IMR-90 (cell line): ENCODE data around the gene CROT. TPM values are rescaled to one million over a fixed set of nuclear protein-coding genes. Genes with fewer than 3 reads are reported as not detected.

ENCODE experiments used
- ATAC-seq: fragments of 200-7000 bp; cut with Tn5 transposase; 2 replicates; pipeline ENCODE4 v1.9.1; 2020; ENCODE audit warnings: low read depth, mild to moderate bottlenecking, moderate library complexity
- BruUV-seq: library from RNA; stranded (reverse); fragments of 400-500 nt; replicated peaks from 2 replicates; lab custom pipeline; 2021; lab: Mats Ljungman, UMichigan
- CTCF ChIA-PET: fragments of 300-600 bp; formaldehyde crosslinking; extraction: SDS; loops from one replicate; lab custom pipeline; 2021; ENCODE audit warnings: antibody characterized with exemption; lab: Yijun Ruan, JAX
- POLR2A ChIA-PET: fragments of 300-600 bp; sonication (Branson Sonifier 250); formaldehyde crosslinking; loops from one replicate; lab custom pipeline; 2022; ENCODE audit warnings: antibody characterized with exemption; ENCODE audit not compliant: unreplicated experiment; lab: Charles Lee
- DNase-seq: peaks from one replicate; pipeline ENCODE4 v3.0.0; 2013
- H2AFZ ChIP-seq: replicated peaks from 2 replicates; pipeline ENCODE3; 2013; ENCODE audit warnings: low read length, mild to moderate bottlenecking; ENCODE audit not compliant: poor library complexity
- H2AK5ac ChIP-seq: 2 replicates; pipeline ENCODE4 v1.6.1; 2013; ENCODE audit warnings: low read depth, low read length, inconsistent platforms
- H2AK9ac ChIP-seq: replicated peaks from 2 replicates; pipeline ENCODE3; 2013; ENCODE audit warnings: mild to moderate bottlenecking, low read depth, low read length, moderate library complexity; ENCODE audit not compliant: poor library complexity
- H2BK120ac ChIP-seq: 2 replicates; pipeline ENCODE4 v1.6.1; 2013; ENCODE audit warnings: low read depth, low read length, inconsistent platforms
- H2BK15ac ChIP-seq: 3 replicates; pipeline ENCODE4 v1.6.1; 2013; ENCODE audit warnings: low read depth, low read length, inconsistent platforms
- H2BK20ac ChIP-seq: 2 replicates; pipeline ENCODE4 v1.6.1; 2013; ENCODE audit warnings: low read depth, mild to moderate bottlenecking, inconsistent platforms, low read length, moderate library complexity
- H2BK5ac ChIP-seq: 2 replicates; pipeline ENCODE4 v1.6.1; 2013; ENCODE audit warnings: mild to moderate bottlenecking, low read depth, low read length, inconsistent platforms; ENCODE audit not compliant: poor library complexity, severe bottlenecking
- H3K14ac ChIP-seq: replicated peaks from 2 replicates; pipeline ENCODE4 v1.6.1; 2013; ENCODE audit warnings: low read depth, low read length, inconsistent platforms
- H3K18ac ChIP-seq: 2 replicates; pipeline ENCODE4 v1.6.1; 2013; ENCODE audit warnings: low read depth, low read length, control low read depth
- H3K23ac ChIP-seq: 2 replicates; pipeline ENCODE4 v1.6.1; 2013; ENCODE audit warnings: low read depth, low read length, inconsistent platforms
- H3K27ac ChIP-seq: 2 replicates; pipeline ENCODE4 v1.5.1; 2013; ENCODE audit warnings: mild to moderate bottlenecking, control low read depth, low read length; ENCODE audit not compliant: insufficient read depth
- H3K27me3 ChIP-seq: 2 replicates; pipeline ENCODE4 v1.6.1; 2013; ENCODE audit warnings: low read length; ENCODE audit not compliant: control insufficient read depth, insufficient read depth
- H3K36me3 ChIP-seq: 2 replicates; pipeline ENCODE4 v1.6.1; 2013; ENCODE audit warnings: low read length, mixed read lengths; ENCODE audit not compliant: control insufficient read depth, insufficient read depth
- H3K4ac ChIP-seq: 2 replicates; pipeline ENCODE4 v1.6.1; 2013; ENCODE audit warnings: low read depth, low read length, inconsistent platforms
- H3K4me1 ChIP-seq: 2 replicates; pipeline ENCODE4 v1.6.1; 2013; ENCODE audit warnings: low read length, mixed read lengths; ENCODE audit not compliant: control insufficient read depth, insufficient read depth
- H3K4me2 ChIP-seq: 2 replicates; pipeline ENCODE4 v1.6.1; 2013; ENCODE audit warnings: low read depth, mild to moderate bottlenecking, control low read depth, low read length, moderate library complexity
- H3K4me3 ChIP-seq: 2 replicates; pipeline ENCODE4 v1.5.1; 2013; ENCODE audit warnings: low read depth, mild to moderate bottlenecking, control low read depth, low read length, moderate library complexity; ENCODE audit not compliant: insufficient read depth
- H3K56ac ChIP-seq: 2 replicates; pipeline ENCODE4 v1.6.1; 2013; ENCODE audit warnings: low read length, inconsistent platforms; ENCODE audit not compliant: insufficient read depth; ENCODE audit errors: extremely low read depth
- H3K79me1 ChIP-seq, 2 experiments: 2 replicates each; pipeline ENCODE4 v1.6.1; 2013; ENCODE audit warnings: low read length in 2 of 2, inconsistent platforms in 1 of 2, low read depth in 1 of 2
- H3K9ac ChIP-seq: 2 replicates; pipeline ENCODE4 v1.6.1; 2013; ENCODE audit warnings: low read depth, low read length, control low read depth
- H3K9me1 ChIP-seq: 2 replicates; pipeline ENCODE4 v1.6.1; 2013; ENCODE audit warnings: low read length, inconsistent platforms; ENCODE audit not compliant: insufficient read depth
- H3K9me3 ChIP-seq: 2 replicates; pipeline ENCODE4 v1.6.1; 2013; ENCODE audit warnings: low read length; ENCODE audit not compliant: control insufficient read depth, insufficient read depth
- H4K20me1 ChIP-seq: 2 replicates; pipeline ENCODE4 v1.6.1; 2013; ENCODE audit warnings: low read length, inconsistent platforms; ENCODE audit not compliant: insufficient read depth
- H4K5ac ChIP-seq: 2 replicates; pipeline ENCODE4 v1.6.1; 2013; ENCODE audit warnings: mild to moderate bottlenecking, low read depth, low read length, control low read depth
- H4K8ac ChIP-seq, 2 experiments: 2 replicates each; pipeline ENCODE4 v1.6.1; 2013; ENCODE audit warnings: low read depth in 2 of 2, low read length in 2 of 2, control low read depth in 1 of 2, inconsistent platforms in 1 of 2
- H4K91ac ChIP-seq: 2 replicates; pipeline ENCODE4 v1.6.1; 2013; ENCODE audit warnings: low read depth, low read length, inconsistent platforms; ENCODE audit not compliant: insufficient read depth
- BHLHE40 ChIP-seq: fragments of 150-350 bp; IDR thresholded peaks from 2 replicates; pipeline ENCODE4 v1.6.1; 2016; ENCODE audit warnings: mild to moderate bottlenecking, low read depth, low read length
- CEBPB ChIP-seq: IDR thresholded peaks from 2 replicates; pipeline ENCODE4 v1.6.1; 2012; ENCODE audit warnings: low read depth, low read length, improper control_type of control experiment
- CHD1 ChIP-seq: IDR thresholded peaks from 2 replicates; pipeline ENCODE4 v1.6.1; 2012; ENCODE audit warnings: low read depth, low read length, improper control_type of control experiment
- FOS ChIP-seq: fragments of 150-350 bp; IDR thresholded peaks from 2 replicates; pipeline ENCODE4 v1.6.1; 2016; ENCODE audit warnings: low read depth, low read length
- MAFK ChIP-seq: IDR thresholded peaks from 2 replicates; pipeline ENCODE4 v1.6.1; 2012; ENCODE audit warnings: low read depth, low read length, improper control_type of control experiment
- MAZ ChIP-seq: IDR thresholded peaks from 2 replicates; pipeline ENCODE4 v1.6.1; 2012; ENCODE audit warnings: low read depth, mild to moderate bottlenecking, low read length, improper control_type of control experiment, moderate library complexity, borderline replicate concordance
- MXI1 ChIP-seq: IDR thresholded peaks from 2 replicates; pipeline ENCODE4 v1.6.1; 2012; ENCODE audit warnings: low read depth, mild to moderate bottlenecking, low read length, moderate library complexity, borderline replicate concordance
- NFE2L2 ChIP-seq: fragments of 150-350 bp; IDR thresholded peaks from 2 replicates; pipeline ENCODE4 v1.6.1; 2016; ENCODE audit warnings: low read depth, mild to moderate bottlenecking, low read length
- POLR2A ChIP-seq: IDR thresholded peaks from 2 replicates; pipeline ENCODE4 v1.6.1; 2012; ENCODE audit warnings: mild to moderate bottlenecking, low read depth, low read length
- RAD21 ChIP-seq: IDR thresholded peaks from 2 replicates; pipeline ENCODE4 v1.6.1; 2012; ENCODE audit warnings: low read length, improper control_type of control experiment
- RCOR1 ChIP-seq: IDR thresholded peaks from 2 replicates; pipeline ENCODE4 v1.6.1; 2012; ENCODE audit warnings: mild to moderate bottlenecking, low read length, improper control_type of control experiment; ENCODE audit not compliant: insufficient replicate concordance
- RFX5 ChIP-seq: IDR thresholded peaks from 2 replicates; pipeline ENCODE4 v1.8.0; 2012; ENCODE audit warnings: low read depth, mild to moderate bottlenecking, low read length, moderate library complexity
- SMC3 ChIP-seq: fragments of 150-350 bp; IDR thresholded peaks from 2 replicates; pipeline ENCODE4 v1.6.1; 2016; ENCODE audit warnings: low read depth, mild to moderate bottlenecking, antibody characterized with exemption, low read length, moderate library complexity
- WGBS, 2 experiments: methylation state at CpG; one replicate each; pipeline versions ENCODE4 v1.1.5 to v1.1.7; 2013; ENCODE audit warnings: missing lambda C conversion rate in 2 of 2; ENCODE audit not compliant: insufficient read length in 1 of 2; ENCODE audit errors: extremely low coverage in 2 of 2; 5-methylcytosine and 5-hydroxymethylcytosine counted together
- dilution Hi-C: fragments of 300-500 bp; cut with HindIII; formaldehyde crosslinking; loops from one replicate; pipeline ENCODE4 v1.14.3; 2018; ENCODE audit warnings: low sequenced_read_pairs; ENCODE audit not compliant: unreplicated experiment
- in situ Hi-C: fragments of 300-500 bp; cut with MboI; formaldehyde crosslinking; loops from 3 replicates; pipeline ENCODE4 v1.14.3; 2019; ENCODE audit warnings: low sequenced_read_pairs, inconsistent platforms, mixed read lengths
- intact Hi-C: fragments of 100-400 bp; cut with micrococcal nuclease; formaldehyde crosslinking; loops from 2 replicates; pipeline ENCODE4 v1.10.0; 2022
- polyA plus RNA-seq, 3 experiments: library from polyadenylated mRNA; depleted of rRNA; stranded (reverse); fragments of >200 nt; gene quantifications; 2 replicates each; pipeline ENCODE4 v1.2.3, GENCODE V29; 2012; ENCODE audit warnings: low replicate concordance in 1 of 3
- total RNA-seq: library from RNA; depleted of rRNA; stranded (reverse); fragments of >200 nt; gene quantifications from 2 replicates; pipeline ENCODE4 v1.2.3, GENCODE V29; 2012
- TF ChIP-seq, protein P1 (sequence below): fragments of 150-350 bp; IDR thresholded peaks from 2 replicates; pipeline ENCODE4 v1.6.1; 2017; ENCODE audit warnings: mild to moderate bottlenecking, antibody characterized with exemption, low read length, low read depth
- TF ChIP-seq, protein P2 (sequence below): conservative IDR thresholded peaks from 2 replicates; pipeline ENCODE4 v1.5.1; 2012; ENCODE audit warnings: mild to moderate bottlenecking, low read depth, low read length, improper control_type of control experiment
- TF ChIP-seq, protein P3 (sequence below): fragments of 150-350 bp; IDR thresholded peaks from 2 replicates; pipeline ENCODE4 v1.6.1; 2016; ENCODE audit warnings: low read depth, mild to moderate bottlenecking, low read length, moderate library complexity, borderline replicate concordance

CROT gene
- total and polyA plus RNA-seq, 2 of the 4 experiments (the other 2 are of a cell fraction) = 7.5 to 10.0 TPM

DNA sequence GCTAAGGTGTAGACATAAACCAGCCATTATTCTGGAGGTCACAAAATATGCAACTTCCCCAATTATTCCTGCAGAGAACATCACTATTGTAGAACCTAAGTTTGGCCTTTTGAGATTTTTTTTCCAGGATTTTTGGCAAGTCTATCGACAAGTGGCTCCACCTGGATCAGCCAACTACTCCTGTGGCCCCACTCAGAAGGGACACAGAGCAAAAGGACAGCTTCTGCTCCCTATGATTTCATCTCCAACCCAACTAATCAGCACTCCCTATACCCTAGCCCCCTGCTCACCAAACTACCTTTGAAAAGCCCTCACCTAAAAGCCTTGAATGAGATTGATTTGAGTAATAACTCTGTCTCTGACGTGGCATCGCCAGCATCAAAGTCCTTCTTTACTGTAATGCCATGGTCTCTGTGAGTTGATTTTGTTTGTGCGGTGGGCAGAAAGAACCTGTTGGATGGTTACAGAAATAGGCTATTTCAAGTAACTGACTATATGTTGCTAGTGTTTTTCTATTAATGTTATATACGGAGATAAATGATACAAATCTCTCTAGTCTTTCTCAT, 13.7 kb upstream of the CROT start:
- Histone ChIP-seq H3K18ac (no peak overlapping the region), H2BK20ac (no peak overlapping the region), H2AK9ac (no peak overlapping the region), H2BK15ac (no peak overlapping the region), H3K4ac (no peak overlapping the region), H3K9ac (no peak overlapping the region), H2BK120ac (no peak overlapping the region), H3K4me3 (no peak overlapping the region), H3K14ac (no peak overlapping the region), H3K4me1 (no peaks in the 10 kb centered on the region), H3K36me3 (peaks cover 16% of the 10 kb centered on the region), H2BK5ac (no peak overlapping the region), H3K9me3 (peaks cover 33% of the 10 kb centered on the region), H3K79me1 (no peaks in the 10 kb centered on the region), H3K27me3 (no peaks in the 10 kb centered on the region), H3K23ac (no peak overlapping the region), H2AFZ (no peak overlapping the region), H3K4me2 (no peak overlapping the region), H3K56ac (no peak overlapping the region), H3K27ac (no peak overlapping the region), H3K9me1 (no peaks in the 10 kb centered on the region), H4K91ac (no peak overlapping the region), H2AK5ac (no peak overlapping the region; the same call in 1 of the 2 replicates), H4K8ac (no peak overlapping the region), H4K5ac (no peak overlapping the region), H4K20me1 (no peaks in the 10 kb centered on the region)
- POLR2A ChIA-PET = no interaction called here
- TF ChIP-seq, protein P1, sequence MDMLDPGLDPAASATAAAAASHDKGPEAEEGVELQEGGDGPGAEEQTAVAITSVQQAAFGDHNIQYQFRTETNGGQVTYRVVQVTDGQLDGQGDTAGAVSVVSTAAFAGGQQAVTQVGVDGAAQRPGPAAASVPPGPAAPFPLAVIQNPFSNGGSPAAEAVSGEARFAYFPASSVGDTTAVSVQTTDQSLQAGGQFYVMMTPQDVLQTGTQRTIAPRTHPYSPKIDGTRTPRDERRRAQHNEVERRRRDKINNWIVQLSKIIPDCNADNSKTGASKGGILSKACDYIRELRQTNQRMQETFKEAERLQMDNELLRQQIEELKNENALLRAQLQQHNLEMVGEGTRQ = no peak
- TF ChIP-seq RAD21 (no peak), BHLHE40 (no peak), RCOR1 (no peak), CEBPB (no peak), FOS (no peak), NFE2L2 (no peak), MAFK (no peak), POLR2A (no peak), MXI1 (no peak), MAZ (no peak), SMC3 (no peak), RFX5 (no peak), CHD1 (no peak)
- TF ChIP-seq, protein P2, sequence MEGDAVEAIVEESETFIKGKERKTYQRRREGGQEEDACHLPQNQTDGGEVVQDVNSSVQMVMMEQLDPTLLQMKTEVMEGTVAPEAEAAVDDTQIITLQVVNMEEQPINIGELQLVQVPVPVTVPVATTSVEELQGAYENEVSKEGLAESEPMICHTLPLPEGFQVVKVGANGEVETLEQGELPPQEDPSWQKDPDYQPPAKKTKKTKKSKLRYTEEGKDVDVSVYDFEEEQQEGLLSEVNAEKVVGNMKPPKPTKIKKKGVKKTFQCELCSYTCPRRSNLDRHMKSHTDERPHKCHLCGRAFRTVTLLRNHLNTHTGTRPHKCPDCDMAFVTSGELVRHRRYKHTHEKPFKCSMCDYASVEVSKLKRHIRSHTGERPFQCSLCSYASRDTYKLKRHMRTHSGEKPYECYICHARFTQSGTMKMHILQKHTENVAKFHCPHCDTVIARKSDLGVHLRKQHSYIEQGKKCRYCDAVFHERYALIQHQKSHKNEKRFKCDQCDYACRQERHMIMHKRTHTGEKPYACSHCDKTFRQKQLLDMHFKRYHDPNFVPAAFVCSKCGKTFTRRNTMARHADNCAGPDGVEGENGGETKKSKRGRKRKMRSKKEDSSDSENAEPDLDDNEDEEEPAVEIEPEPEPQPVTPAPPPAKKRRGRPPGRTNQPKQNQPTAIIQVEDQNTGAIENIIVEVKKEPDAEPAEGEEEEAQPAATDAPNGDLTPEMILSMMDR = no peak
- TF ChIP-seq, protein P3, sequence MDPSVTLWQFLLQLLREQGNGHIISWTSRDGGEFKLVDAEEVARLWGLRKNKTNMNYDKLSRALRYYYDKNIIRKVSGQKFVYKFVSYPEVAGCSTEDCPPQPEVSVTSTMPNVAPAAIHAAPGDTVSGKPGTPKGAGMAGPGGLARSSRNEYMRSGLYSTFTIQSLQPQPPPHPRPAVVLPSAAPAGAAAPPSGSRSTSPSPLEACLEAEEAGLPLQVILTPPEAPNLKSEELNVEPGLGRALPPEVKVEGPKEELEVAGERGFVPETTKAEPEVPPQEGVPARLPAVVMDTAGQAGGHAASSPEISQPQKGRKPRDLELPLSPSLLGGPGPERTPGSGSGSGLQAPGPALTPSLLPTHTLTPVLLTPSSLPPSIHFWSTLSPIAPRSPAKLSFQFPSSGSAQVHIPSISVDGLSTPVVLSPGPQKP = no peak
- BruUV-seq = no TSS peak
- in situ Hi-C loops (no loop called here), intact Hi-C loops (no loop called here), dilution Hi-C loops (no loop called here)
- ATAC-seq (no peak), DNase-seq (no peak)
- CTCF ChIA-PET = no interaction called here
- 100% methylated on average over 1 of the region's 5 CpGs; no CpG with 5 or more reads in 1 of the 2 experiments for WGBS, 2 experiments
